Measurements from ENCODE around the gene RSPH1.

DNA sequence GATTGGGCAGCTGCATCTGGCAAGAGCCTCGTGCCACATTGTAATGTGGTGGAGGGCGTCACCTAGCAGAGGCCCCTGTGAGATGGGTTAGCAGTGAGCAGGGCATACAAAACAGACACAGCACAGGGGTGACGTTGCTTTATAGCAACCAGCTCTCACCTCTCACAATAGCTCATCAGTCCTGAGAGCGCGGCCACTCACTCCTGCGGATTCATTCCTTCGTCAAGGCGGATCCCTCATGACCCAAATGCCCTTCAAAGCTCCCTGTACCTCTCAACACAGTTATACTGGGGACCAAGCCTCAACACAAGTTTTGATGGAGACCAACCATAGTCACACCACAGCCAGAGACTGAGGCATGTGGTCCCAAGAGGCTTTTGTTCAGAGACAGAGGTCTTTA, 40.6 kb upstream of the RSPH1 start:
- no peak for TF ChIP-seq BHLHE40 (IDR thresholded peaks at IDR 0.05; ENCODE audit: borderline replicate concordance)
- TF ChIP-seq FOXM1 (IDR thresholded peaks at IDR 0.05; ENCODE audit: borderline replicate concordance): no peak
- TF ChIP-seq TARDBP (IDR thresholded peaks at IDR 0.05): no peak
- no peak for TF ChIP-seq L3MBTL2 (conservative IDR thresholded peaks at IDR 0.05)
- TF ChIP-seq SP1 (IDR thresholded peaks at IDR 0.05): no peak

Data from HEK293T (cell line).